Measurements from ENCODE around the gene ZFPL1.

Gene ZFPL1

GRCh38 chr11:65053827-65054508 is 30.1 kb upstream of the ZFPL1 start:
- TF ChIP-seq CTCF (IDR thresholded peaks at IDR 0.05; ENCODE audit: insufficient read depth, low read depth, low read length, missing control alignments) = no peak
- no peak overlapping the region for H3K4me3 ChIP-seq (ENCODE audit: low read length)
- no peak for DNase-seq (ENCODE audit: low read depth)

GRCh38 chr11:65055538-65055937 is 28.5 kb upstream of the ZFPL1 start:
- H3K4me3 ChIP-seq (ENCODE audit: low read length) = no peak overlapping the region
- no peak for DNase-seq (ENCODE audit: low read depth)
- TF ChIP-seq CTCF (IDR thresholded peaks at IDR 0.05; ENCODE audit: insufficient read depth, low read depth, low read length, missing control alignments) = no peak

- no peak for DNase-seq (ENCODE audit: low read depth)
- H3K4me3 ChIP-seq (ENCODE audit: low read length) = no peak overlapping the region
These were observed 27.0 kb upstream of the ZFPL1 start for GRCh38 chr11:65056999-65057398.

GRCh38 chr11:65057526-65057925 is 26.5 kb upstream of the ZFPL1 start:
- no peak for DNase-seq (ENCODE audit: low read depth)
- H3K4me3 ChIP-seq (ENCODE audit: low read length) = no peak overlapping the region
- no peak for TF ChIP-seq CTCF (IDR thresholded peaks at IDR 0.05; ENCODE audit: insufficient read depth, low read depth, low read length, missing control alignments)

More at GRCh38 chr11:65056999-65057398, 27.0 kb upstream of the ZFPL1 start:
- no peak for TF ChIP-seq CTCF (IDR thresholded peaks at IDR 0.05; ENCODE audit: insufficient read depth, low read depth, low read length, missing control alignments)

- no peak overlapping the region for H3K4me3 ChIP-seq (ENCODE audit: low read length)
- no peak for TF ChIP-seq CTCF (IDR thresholded peaks at IDR 0.05; ENCODE audit: insufficient read depth, low read depth, low read length, missing control alignments)
- DNase-seq (ENCODE audit: low read depth) = no peak
These were observed 26.0 kb upstream of the ZFPL1 start for GRCh38 chr11:65058012-65058411.

GRCh38 chr11:65058419-65059054 is 25.5 kb upstream of the ZFPL1 start, which contains the start of gene NAALADL1:
Gene NAALADL1, minus strand, starts transcription at chr11:65058553. Its CDS starts 32 bp downstream, at chr11:65058521.
- no peak for TF ChIP-seq CTCF (IDR thresholded peaks at IDR 0.05; ENCODE audit: insufficient read depth, low read depth, low read length, missing control alignments)
- DNase-seq (ENCODE audit: low read depth) = no peak
- no peak within 1 kb of the TSS for H3K4me3 ChIP-seq (ENCODE audit: low read length)
